HepG2 (cell line): ENCODE measurements around the gene NR2F1. TPM values are rescaled to one million over a fixed set of nuclear protein-coding genes. Genes with fewer than 3 reads are reported as not detected.

Source experiments
- ATAC-seq: fragments of 200-7000 bp; cut with Tn5 transposase; 3 replicates; pipeline ENCODE4 v1.9.1; 2020; ENCODE audit warnings: mild to moderate bottlenecking, moderate library complexity
- BruUV-seq: library from RNA; stranded (reverse); fragments of 400-500 nt; replicated peaks from 2 replicates; lab custom pipeline; 2021; lab: Mats Ljungman, UMichigan
- CTCF ChIA-PET: fragments of 300-600 bp; formaldehyde crosslinking; extraction: SDS; loops from one replicate; lab custom pipeline; 2021; ENCODE audit warnings: low total read pairs, inconsistent platforms, low intra/inter-chr PET ratio; lab: Yijun Ruan, JAX
- POLR2A ChIA-PET: fragments of 350-600 bp; sonication (Branson Sonifier 250); formaldehyde crosslinking; loops from one replicate; lab custom pipeline; 2020; ENCODE audit warnings: antibody characterized with exemption, inconsistent platforms; lab: Yijun Ruan, JAX
- DNase-seq: peaks from one replicate; pipeline ENCODE4 v3.0.0-alpha.2; 2015; ENCODE audit warnings: low spot score
- FAIRE-seq: peaks from 3 replicates; lab custom pipeline; 2011; peaks lifted over from hg19 to GRCh38; lab: Jason Lieb, UNC
- H2AFZ ChIP-seq: one replicate; pipeline ENCODE4 v1.6.1; 2011; ENCODE audit warnings: low read length, inconsistent platforms
- H3K27ac ChIP-seq: fragments of 300-600 bp; 3 replicates; pipeline ENCODE4 v1.8.0; 2011; ENCODE audit warnings: mixed run types, mild to moderate bottlenecking, mixed read lengths, low read length, inconsistent platforms; ENCODE audit not compliant: insufficient read depth; ENCODE audit errors: extremely low read length
- H3K27me3 ChIP-seq, 2 experiments: fragments of 200-600 bp in 1 of 2; 2 replicates in 1 of 2; 3 replicates in 1 of 2; pipeline versions ENCODE4 v1.6.0 to v1.8.0; 2011; ENCODE audit warnings: low read length in 2 of 2, mild to moderate bottlenecking in 2 of 2, moderate library complexity in 2 of 2, inconsistent platforms in 1 of 2; ENCODE audit not compliant: insufficient read depth in 2 of 2, control insufficient read depth in 1 of 2
- H3K36me3 ChIP-seq, 2 experiments: fragments of 200-600 bp in 1 of 2; replicated peaks in 1 of 2; 2 replicates in 1 of 2; 3 replicates in 1 of 2; pipeline versions ENCODE4 v1.5.1 to v1.8.0; 2011; ENCODE audit warnings: low read length in 2 of 2, inconsistent platforms in 1 of 2; ENCODE audit not compliant: insufficient read depth in 2 of 2, control insufficient read depth in 1 of 2
- H3K4me1 ChIP-seq: 2 replicates; pipeline ENCODE4 v1.5.1; 2012; ENCODE audit warnings: low read length, inconsistent platforms; ENCODE audit not compliant: insufficient read depth
- H3K4me2 ChIP-seq: 2 replicates; pipeline ENCODE4 v1.6.0; 2011; ENCODE audit warnings: low read depth, low read length, inconsistent platforms
- H3K4me3 ChIP-seq, 3 experiments: fragments of 200-600 bp in 1 of 3; sonication (generic), shearing (Covaris generic) in 1 of 3; replicated peaks in 1 of 3; 2 replicates each; pipeline ENCODE4 v1.5.1; 2011 to 2016; ENCODE audit warnings: low read length in 3 of 3, inconsistent platforms in 2 of 3, low read depth in 2 of 3, mild to moderate bottlenecking in 2 of 3, control low read depth in 1 of 3, mixed read lengths in 1 of 3; ENCODE audit not compliant: insufficient read depth in 1 of 3
- H3K79me2 ChIP-seq: one replicate; pipeline ENCODE4 v1.6.1; 2011; ENCODE audit warnings: low read length, inconsistent platforms; ENCODE audit not compliant: insufficient read depth
- H3K9ac ChIP-seq: 2 replicates; pipeline ENCODE4 v1.6.0; 2011; ENCODE audit warnings: mild to moderate bottlenecking, low read depth, low read length, inconsistent platforms; ENCODE audit not compliant: insufficient read depth
- H3K9me3 ChIP-seq: 2 replicates; pipeline ENCODE4 v1.5.1; 2012; ENCODE audit warnings: mild to moderate bottlenecking, low read length
- H4K20me1 ChIP-seq: 2 replicates; pipeline ENCODE4 v1.6.0; 2011; ENCODE audit warnings: inconsistent platforms, mild to moderate bottlenecking, low read length, moderate library complexity; ENCODE audit not compliant: insufficient read depth
- AGO2 ChIP-seq: fragments of 200-400 bp; formaldehyde crosslinking; optimal IDR thresholded peaks from 2 replicates; pipeline ENCODE3; 2017; ENCODE audit warnings: mild to moderate bottlenecking, low read depth, low read length, moderate library complexity
- AHR ChIP-seq: IDR thresholded peaks from 2 replicates; pipeline ENCODE4 v1.6.1; 2018; ENCODE audit warnings: missing genetic modification reagents, missing compliant biosample characterization
- ATF7-NPFF ChIP-seq: sonication (generic); formaldehyde crosslinking; IDR thresholded peaks from 2 replicates; pipeline ENCODE4 v1.8.1; 2023; ENCODE audit warnings: mild to moderate bottlenecking, low read depth, missing genetic modification reagents, moderate library complexity
- CREB1 ChIP-seq, 2 experiments: fragments of 450-650 bp in 1 of 2; IDR thresholded peaks; 2 replicates each; pipeline ENCODE4 v1.6.1; 2016 to 2017; ENCODE audit warnings: control low read depth in 1 of 2, mild to moderate bottlenecking in 1 of 2, missing compliant biosample characterization in 1 of 2, missing genetic modification characterization in 1 of 2
- HNF4A ChIP-seq: sonication (generic); formaldehyde crosslinking; IDR thresholded peaks from 2 replicates; pipeline ENCODE4 v1.4.0; 2020; ENCODE audit warnings: missing genetic modification reagents
- KDM5B ChIP-seq: sonication (generic); formaldehyde crosslinking; IDR thresholded peaks from 2 replicates; pipeline ENCODE4 v1.4.0; 2020; ENCODE audit warnings: missing genetic modification reagents, mild to moderate bottlenecking, borderline replicate concordance
- KLF11 ChIP-seq: IDR thresholded peaks from 2 replicates; pipeline ENCODE4 v1.6.1; 2016; ENCODE audit warnings: missing compliant biosample characterization
- MEIS2 ChIP-seq: sonication (generic); formaldehyde crosslinking; IDR thresholded peaks from 2 replicates; pipeline ENCODE4 v1.9.0; 2021; ENCODE audit warnings: mild to moderate bottlenecking, missing genetic modification reagents
- NFKB2 ChIP-seq: sonication (generic); formaldehyde crosslinking; IDR thresholded peaks from 2 replicates; pipeline ENCODE4 v1.4.0; 2020; ENCODE audit warnings: missing genetic modification reagents, borderline replicate concordance
- PRPF4 ChIP-seq: fragments of 200-400 bp; formaldehyde crosslinking; IDR thresholded peaks from 2 replicates; pipeline ENCODE4 v1.6.1; 2016; ENCODE audit warnings: low read length, low read depth; ENCODE audit not compliant: poor library complexity, severe bottlenecking
- RBFOX2 ChIP-seq: fragments of 200-400 bp; formaldehyde crosslinking; IDR thresholded peaks from 2 replicates; pipeline ENCODE4 v1.6.1; 2017; ENCODE audit warnings: low read depth, mild to moderate bottlenecking, low read length
- U2AF2 ChIP-seq: fragments of 200-400 bp; formaldehyde crosslinking; IDR thresholded peaks from 2 replicates; pipeline ENCODE4 v1.6.1; 2017; ENCODE audit warnings: low read depth, mild to moderate bottlenecking, low read length
- ZFY ChIP-seq: sonication (generic); formaldehyde crosslinking; IDR thresholded peaks from 2 replicates; pipeline ENCODE4 v1.4.0; 2020; ENCODE audit warnings: missing genetic modification reagents
- ZMYM4 ChIP-seq: sonication (generic); formaldehyde crosslinking; IDR thresholded peaks from 2 replicates; pipeline ENCODE4 v1.8.1; 2023; ENCODE audit warnings: mild to moderate bottlenecking, missing genetic modification reagents
- ZNF121 ChIP-seq: sonication (generic); formaldehyde crosslinking; IDR thresholded peaks from 2 replicates; pipeline ENCODE4 v1.5.0; 2020; ENCODE audit warnings: mild to moderate bottlenecking, missing genetic modification reagents
- ZNF275 ChIP-seq: sonication (generic); formaldehyde crosslinking; IDR thresholded peaks from 2 replicates; pipeline ENCODE4 v1.8.0; 2022; ENCODE audit warnings: missing genetic modification reagents, mild to moderate bottlenecking, inconsistent platforms, borderline replicate concordance
- ZNF333 ChIP-seq: sonication (generic); formaldehyde crosslinking; IDR thresholded peaks from 2 replicates; pipeline ENCODE4 v1.4.0; 2020; ENCODE audit warnings: mild to moderate bottlenecking, missing genetic modification reagents, borderline replicate concordance
- WGBS: methylation state at CpG from one replicate; pipeline ENCODE4 v1.1.6; 2017; ENCODE audit warnings: low lambda C conversion rate; 5-methylcytosine and 5-hydroxymethylcytosine counted together
- in situ Hi-C: cut with HindIII; loops from 2 replicates; pipeline ENCODE4 v1.10.0; 2017; ENCODE audit warnings: low pct_unique_long_range_greater_than_20kb; ENCODE audit not compliant: extremely low pct_ligation_motif_present
- intact Hi-C: fragments of 100-400 bp; cut with micrococcal nuclease; formaldehyde crosslinking; loops from one replicate; pipeline ENCODE4 v1.10.0; 2022; ENCODE audit not compliant: unreplicated experiment
- polyA plus RNA-seq, 8 experiments: library from polyadenylated mRNA; depleted of rRNA in 3 of 8; stranded (reverse) in 7 of 8; unstranded in 1 of 8; fragments of >200 nt; fragmentation: Illumina TruSeq in 4 of 8; extraction: Trizol in 4 of 8; gene quantifications; 2 replicates each; pipeline versions ENCODE4 v1.2.1 to v1.2.3, GENCODE V29; 2011 to 2016; ENCODE audit warnings: low read depth in 4 of 8, missing spikeins in 1 of 8, mixed read lengths in 1 of 8; ENCODE audit not compliant: insufficient read depth in 1 of 8
- total RNA-seq, 5 experiments: library from RNA; depleted of rRNA; stranded (reverse); fragments of >200 nt; fragmentation: Illumina TruSeq; extraction: Trizol; gene quantifications; 2 replicates each; pipeline ENCODE4 v1.2.3, GENCODE V29; 2016; ENCODE audit warnings: low read depth in 1 of 5
- TF ChIP-seq, protein P1 (sequence below): sonication (generic); formaldehyde crosslinking; conservative IDR thresholded peaks from 2 replicates; pipeline ENCODE4 v1.8.0; 2022; ENCODE audit warnings: missing genetic modification reagents
- TF ChIP-seq, protein P2 (sequence below): sonication (generic); formaldehyde crosslinking; IDR thresholded peaks from 2 replicates; pipeline ENCODE4 v1.4.0; 2020; ENCODE audit warnings: missing genetic modification reagents, borderline replicate concordance

The NR2F1 gene
- total and polyA plus RNA-seq, 2 of the 13 experiments (the other 11 are each of a cell fraction or from before 2014, with no cell fraction given) = 17.1 to 59.7 TPM

DNA sequence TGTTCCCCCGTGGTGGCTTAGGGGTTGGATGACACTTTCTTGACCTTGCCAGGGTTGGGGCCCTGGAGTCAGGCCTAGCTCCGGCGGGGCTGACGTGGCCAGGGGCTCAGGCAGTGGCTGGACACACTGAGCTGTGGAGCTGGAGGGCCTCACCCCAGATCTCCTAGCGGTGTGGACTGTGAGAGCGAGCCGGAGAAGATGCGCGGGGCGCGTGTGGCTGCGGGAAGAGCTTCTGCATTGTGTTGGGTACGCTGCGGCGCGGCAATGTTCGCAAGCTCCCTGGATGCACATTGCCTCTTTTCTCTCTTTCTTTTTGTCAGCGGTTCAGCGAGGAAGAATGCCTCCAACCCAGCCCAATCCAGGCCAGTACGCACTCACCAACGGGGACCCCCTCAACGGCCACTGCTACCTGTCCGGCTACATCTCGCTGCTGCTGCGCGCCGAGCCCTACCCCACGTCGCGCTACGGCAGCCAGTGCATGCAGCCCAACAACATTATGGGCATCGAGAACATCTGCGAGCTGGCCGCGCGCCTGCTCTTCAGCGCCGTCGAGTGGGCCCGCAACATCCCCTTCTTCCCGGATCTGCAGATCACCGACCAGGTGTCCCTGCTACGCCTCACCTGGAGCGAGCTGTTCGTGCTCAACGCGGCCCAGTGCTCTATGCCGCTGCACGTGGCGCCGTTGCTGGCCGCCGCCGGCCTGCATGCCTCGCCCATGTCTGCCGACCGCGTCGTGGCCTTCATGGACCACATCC is 4.8 kb downstream of the NR2F1 start:
- no peak overlapping the region for H3K9ac ChIP-seq
- in situ Hi-C loops = loop anchor here (10.0 kb wide), 1 partner anchor 327 kb away; no protein-coding TSS in a partner anchor
- peak; percentile 35 for TF ChIP-seq PRPF4
- no peak for TF ChIP-seq CREB1 (IDR thresholded peaks at IDR 0.05)
- no peak for TF ChIP-seq CREB1 (CRISPR knock-in tag; IDR thresholded peaks at IDR 0.05)
- TF ChIP-seq ZNF275 (CRISPR knock-in tag) = no peak
- 0 out of 2 replicates have a peak, but pooled peaks have one; percentile 26 for TF ChIP-seq ZFY (CRISPR knock-in tag)
- TF ChIP-seq NFKB2 = peak; percentile 35; the same call in 1 of the 2 replicates
- no peak for TF ChIP-seq AHR
- peak; percentile 36; the same call in 1 of the 2 replicates for TF ChIP-seq KDM5B (CRISPR knock-in tag)
- no peak for TF ChIP-seq ATF7-NPFF (CRISPR knock-in tag)
- TF ChIP-seq, protein P1, sequence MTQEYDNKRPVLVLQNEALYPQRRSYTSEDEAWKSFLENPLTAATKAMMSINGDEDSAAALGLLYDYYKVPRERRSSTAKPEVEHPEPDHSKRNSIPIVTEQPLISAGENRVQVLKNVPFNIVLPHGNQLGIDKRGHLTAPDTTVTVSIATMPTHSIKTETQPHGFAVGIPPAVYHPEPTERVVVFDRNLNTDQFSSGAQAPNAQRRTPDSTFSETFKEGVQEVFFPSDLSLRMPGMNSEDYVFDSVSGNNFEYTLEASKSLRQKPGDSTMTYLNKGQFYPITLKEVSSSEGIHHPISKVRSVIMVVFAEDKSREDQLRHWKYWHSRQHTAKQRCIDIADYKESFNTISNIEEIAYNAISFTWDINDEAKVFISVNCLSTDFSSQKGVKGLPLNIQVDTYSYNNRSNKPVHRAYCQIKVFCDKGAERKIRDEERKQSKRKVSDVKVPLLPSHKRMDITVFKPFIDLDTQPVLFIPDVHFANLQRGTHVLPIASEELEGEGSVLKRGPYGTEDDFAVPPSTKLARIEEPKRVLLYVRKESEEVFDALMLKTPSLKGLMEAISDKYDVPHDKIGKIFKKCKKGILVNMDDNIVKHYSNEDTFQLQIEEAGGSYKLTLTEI (CRISPR knock-in tag) = no peak
- peak; percentile 91 for TF ChIP-seq AGO2
- TF ChIP-seq MEIS2 (CRISPR knock-in tag) = no peak
- TF ChIP-seq KLF11 (CRISPR knock-in tag) = no peak
- TF ChIP-seq RBFOX2 = peak; percentile 84
- TF ChIP-seq U2AF2 = no peak
- no peak for TF ChIP-seq ZNF121 (CRISPR knock-in tag)
- TF ChIP-seq, protein P2, sequence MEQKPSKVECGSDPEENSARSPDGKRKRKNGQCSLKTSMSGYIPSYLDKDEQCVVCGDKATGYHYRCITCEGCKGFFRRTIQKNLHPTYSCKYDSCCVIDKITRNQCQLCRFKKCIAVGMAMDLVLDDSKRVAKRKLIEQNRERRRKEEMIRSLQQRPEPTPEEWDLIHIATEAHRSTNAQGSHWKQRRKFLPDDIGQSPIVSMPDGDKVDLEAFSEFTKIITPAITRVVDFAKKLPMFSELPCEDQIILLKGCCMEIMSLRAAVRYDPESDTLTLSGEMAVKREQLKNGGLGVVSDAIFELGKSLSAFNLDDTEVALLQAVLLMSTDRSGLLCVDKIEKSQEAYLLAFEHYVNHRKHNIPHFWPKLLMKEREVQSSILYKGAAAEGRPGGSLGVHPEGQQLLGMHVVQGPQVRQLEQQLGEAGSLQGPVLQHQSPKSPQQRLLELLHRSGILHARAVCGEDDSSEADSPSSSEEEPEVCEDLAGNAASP (CRISPR knock-in tag) = no peak
- peak; percentile 17; the same call in 1 of the 2 replicates for TF ChIP-seq ZMYM4 (CRISPR knock-in tag)
- TF ChIP-seq ZNF333 (CRISPR knock-in tag) = no peak
- 0 out of 2 replicates have a peak, but pooled peaks have one; percentile 12 for TF ChIP-seq HNF4A (CRISPR knock-in tag)

More for the DNA sequence above, 4.8 kb downstream of the NR2F1 start:
- H3K79me2 ChIP-seq = peaks cover 66% of the 10 kb centered on the region
- peak overlapping the region; percentile 72 to 96 (median 95); a peak in 4 of 6 replicates for H3K4me3 ChIP-seq
- BruUV-seq = no TSS peak
- intact Hi-C loops = no loop called here
- 95% methylated on average over 59 of the region's 59 CpGs for WGBS
- H4K20me1 ChIP-seq = peaks cover 56% of the 10 kb centered on the region
- peaks cover 6 to 41% of the 10 kb centered on the region in 2 experiments for H3K36me3 ChIP-seq
- no peak overlapping the region for H3K27ac ChIP-seq
- no peak for FAIRE-seq
- peaks cover 53% of the 10 kb centered on the region for H3K4me1 ChIP-seq
- ATAC-seq = no peak
- peak overlapping the region; percentile 68 for H3K4me2 ChIP-seq
- POLR2A ChIA-PET = no interaction called here
- no peak overlapping the region for H2AFZ ChIP-seq
- no peaks in the 10 kb centered on the region; a peak in 1 of 5 replicates for H3K27me3 ChIP-seq
- CTCF ChIA-PET = interaction anchor here (1.5 kb wide), 1 partner anchor 20 kb away, joined by 3 read pairs; no protein-coding TSS in a partner anchor
- no peak for DNase-seq
- no peaks in the 10 kb centered on the region for H3K9me3 ChIP-seq
